ENCODE results near the gene CHST9.

DNA sequence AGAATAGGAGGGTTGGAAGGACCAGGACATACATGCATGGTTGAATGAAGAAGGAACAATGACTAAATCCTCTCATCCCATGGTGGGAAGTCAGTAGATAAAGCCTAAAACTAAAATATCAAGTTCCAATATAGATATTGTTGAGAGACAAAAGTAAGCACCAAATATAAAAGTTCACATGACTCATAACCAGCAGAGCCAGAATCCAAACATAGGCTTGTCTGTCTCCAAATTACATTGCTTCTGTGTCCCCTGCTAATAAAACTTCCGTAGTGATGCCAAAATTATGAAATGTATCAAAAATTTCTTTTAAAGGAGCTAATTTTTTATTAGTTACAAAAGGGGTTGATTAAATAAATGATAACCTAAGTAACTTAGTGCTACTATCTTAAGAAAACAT, 19.7 kb downstream of the CHST9 start:
- TF ChIP-seq FOXM1 (CRISPR knock-in tag; IDR thresholded peaks at IDR 0.05) (no peak), ZNF256 (CRISPR knock-in tag; conservative IDR thresholded peaks at IDR 0.05) (no peak), ZNF34 (CRISPR knock-in tag; IDR thresholded peaks at IDR 0.05; ENCODE audit: borderline replicate concordance) (no peak), ETV6 (CRISPR knock-in tag; conservative IDR thresholded peaks at IDR 0.05) (no peak), POLR2A (IDR thresholded peaks at IDR 0.05; ENCODE audit: insufficient read depth in 1 of 2, low read depth in 2 of 2, low read length in 2 of 2) (no peak), ZBTB38 (CRISPR knock-in tag; IDR thresholded peaks at IDR 0.05) (no peak), JUNB (CRISPR knock-in tag; IDR thresholded peaks at IDR 0.05; ENCODE audit: borderline replicate concordance) (no peak), TEAD2 (CRISPR knock-in tag; IDR thresholded peaks at IDR 0.05) (no peak), ARNTL (CRISPR knock-in tag; IDR thresholded peaks at IDR 0.05) (no peak)
- TF ChIP-seq, protein P1, sequence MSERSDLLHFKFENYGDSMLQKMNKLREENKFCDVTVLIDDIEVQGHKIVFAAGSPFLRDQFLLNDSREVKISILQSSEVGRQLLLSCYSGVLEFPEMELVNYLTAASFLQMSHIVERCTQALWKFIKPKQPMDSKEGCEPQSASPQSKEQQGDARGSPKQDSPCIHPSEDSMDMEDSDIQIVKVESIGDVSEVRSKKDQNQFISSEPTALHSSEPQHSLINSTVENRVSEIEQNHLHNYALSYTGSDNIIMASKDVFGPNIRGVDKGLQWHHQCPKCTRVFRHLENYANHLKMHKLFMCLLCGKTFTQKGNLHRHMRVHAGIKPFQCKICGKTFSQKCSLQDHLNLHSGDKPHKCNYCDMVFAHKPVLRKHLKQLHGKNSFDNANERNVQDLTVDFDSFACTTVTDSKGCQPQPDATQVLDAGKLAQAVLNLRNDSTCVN (CRISPR knock-in tag; IDR thresholded peaks at IDR 0.05; ENCODE audit: borderline replicate concordance), result no peak
- TF ChIP-seq, protein P2, sequence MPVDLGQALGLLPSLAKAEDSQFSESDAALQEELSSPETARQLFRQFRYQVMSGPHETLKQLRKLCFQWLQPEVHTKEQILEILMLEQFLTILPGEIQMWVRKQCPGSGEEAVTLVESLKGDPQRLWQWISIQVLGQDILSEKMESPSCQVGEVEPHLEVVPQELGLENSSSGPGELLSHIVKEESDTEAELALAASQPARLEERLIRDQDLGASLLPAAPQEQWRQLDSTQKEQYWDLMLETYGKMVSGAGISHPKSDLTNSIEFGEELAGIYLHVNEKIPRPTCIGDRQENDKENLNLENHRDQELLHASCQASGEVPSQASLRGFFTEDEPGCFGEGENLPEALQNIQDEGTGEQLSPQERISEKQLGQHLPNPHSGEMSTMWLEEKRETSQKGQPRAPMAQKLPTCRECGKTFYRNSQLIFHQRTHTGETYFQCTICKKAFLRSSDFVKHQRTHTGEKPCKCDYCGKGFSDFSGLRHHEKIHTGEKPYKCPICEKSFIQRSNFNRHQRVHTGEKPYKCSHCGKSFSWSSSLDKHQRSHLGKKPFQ (CRISPR knock-in tag; IDR thresholded peaks at IDR 0.05; ENCODE audit: insufficient replicate concordance), result no peak
- TF ChIP-seq, protein P3, sequence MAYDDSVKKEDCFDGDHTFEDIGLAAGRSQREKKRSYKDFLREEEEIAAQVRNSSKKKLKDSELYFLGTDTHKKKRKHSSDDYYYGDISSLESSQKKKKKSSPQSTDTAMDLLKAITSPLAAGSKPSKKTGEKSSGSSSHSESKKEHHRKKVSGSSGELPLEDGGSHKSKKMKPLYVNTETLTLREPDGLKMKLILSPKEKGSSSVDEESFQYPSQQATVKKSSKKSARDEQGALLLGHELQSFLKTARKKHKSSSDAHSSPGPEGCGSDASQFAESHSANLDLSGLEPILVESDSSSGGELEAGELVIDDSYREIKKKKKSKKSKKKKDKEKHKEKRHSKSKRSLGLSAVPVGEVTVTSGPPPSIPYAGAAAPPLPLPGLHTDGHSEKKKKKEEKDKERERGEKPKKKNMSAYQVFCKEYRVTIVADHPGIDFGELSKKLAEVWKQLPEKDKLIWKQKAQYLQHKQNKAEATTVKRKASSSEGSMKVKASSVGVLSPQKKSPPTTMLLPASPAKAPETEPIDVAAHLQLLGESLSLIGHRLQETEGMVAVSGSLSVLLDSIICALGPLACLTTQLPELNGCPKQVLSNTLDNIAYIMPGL (CRISPR knock-in tag; IDR thresholded peaks at IDR 0.05; ENCODE audit: borderline replicate concordance in 1 of 2, low read depth in 1 of 2), result no peak
